HTR-8/SVneo (cell line): ENCODE measurements around the gene TRAPPC4.
"Not testable (repeated sequence)": the region's sequence is repeated elsewhere in the genome, so short reads cannot be mapped to it uniquely, and the experiment has no call there.

ENCODE experiments used
- DNase-seq: peaks from one replicate; pipeline ENCODE4 v3.0.0; 2011; ENCODE audit warnings: low spot score, mixed read lengths; ENCODE audit not compliant: insufficient read length
- FAIRE-seq: peaks from 2 replicates; lab custom pipeline; 2011; peaks lifted over from hg19 to GRCh38; lab: Jason Lieb, UNC

The TRAPPC4 gene

DNA sequence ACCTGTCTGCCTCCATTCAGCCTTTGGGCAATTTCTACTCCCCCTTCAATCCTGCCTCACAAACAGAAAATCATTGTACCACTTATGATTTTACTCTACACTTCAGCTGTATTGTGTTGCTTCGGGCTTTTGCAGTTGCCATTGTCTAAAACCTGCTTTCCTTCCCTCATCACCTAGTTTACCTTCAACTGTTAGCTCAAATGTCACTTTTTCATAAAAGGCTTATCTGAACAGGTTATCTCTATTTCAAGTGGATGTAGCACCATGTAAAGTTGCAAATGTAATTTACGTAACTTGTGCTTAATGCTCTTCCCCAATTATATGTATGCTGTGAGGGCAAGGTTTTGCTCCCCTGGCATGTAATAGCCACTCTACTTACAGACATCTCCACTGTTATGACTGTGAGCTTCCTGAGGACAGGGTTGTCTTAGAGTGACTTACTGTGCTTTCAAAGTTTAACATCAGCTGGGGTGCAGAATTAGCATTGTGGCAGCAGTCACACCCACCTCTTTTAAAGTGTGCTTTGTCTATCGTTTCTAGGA, 5.9 kb upstream of the TRAPPC4 start:
- DNase-seq = no peak

DNA sequence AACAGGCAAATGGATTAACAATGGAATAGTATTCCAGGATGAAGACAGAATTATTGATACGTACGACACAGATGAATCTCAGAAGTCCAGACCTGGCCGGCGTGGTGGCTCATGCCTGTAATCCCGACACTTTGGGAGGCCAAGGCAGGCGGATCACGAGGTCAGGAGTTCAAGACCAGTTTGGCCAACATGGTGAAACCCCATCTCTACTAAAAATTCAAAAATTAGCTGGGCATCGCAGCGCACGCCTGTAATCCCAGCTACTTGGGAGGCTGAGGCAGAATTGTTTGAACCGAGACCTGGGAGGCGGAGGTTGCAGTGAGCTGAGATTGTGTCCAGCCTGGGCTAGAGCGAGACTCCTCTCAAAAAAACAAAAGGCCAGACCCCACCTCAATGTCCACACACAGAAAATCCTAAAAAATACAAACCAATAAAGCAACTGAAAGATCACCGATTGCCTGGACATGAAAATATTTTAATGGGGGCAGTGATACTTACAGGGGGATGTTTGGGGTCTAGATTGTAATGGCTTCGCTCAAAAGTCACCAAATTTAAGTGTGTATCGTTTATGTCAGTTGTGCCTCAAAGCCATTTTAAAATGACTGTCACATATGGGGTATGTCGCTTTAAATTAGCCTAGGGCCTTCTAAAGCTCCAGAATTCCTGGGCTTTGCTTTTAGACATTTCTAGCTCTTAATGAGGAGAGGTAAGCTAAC, 4.2 kb upstream of the TRAPPC4 start:
- FAIRE-seq (no peak), DNase-seq (no peak)

More for the DNA sequence above, 5.9 kb upstream of the TRAPPC4 start:
- no peak for FAIRE-seq

DNA sequence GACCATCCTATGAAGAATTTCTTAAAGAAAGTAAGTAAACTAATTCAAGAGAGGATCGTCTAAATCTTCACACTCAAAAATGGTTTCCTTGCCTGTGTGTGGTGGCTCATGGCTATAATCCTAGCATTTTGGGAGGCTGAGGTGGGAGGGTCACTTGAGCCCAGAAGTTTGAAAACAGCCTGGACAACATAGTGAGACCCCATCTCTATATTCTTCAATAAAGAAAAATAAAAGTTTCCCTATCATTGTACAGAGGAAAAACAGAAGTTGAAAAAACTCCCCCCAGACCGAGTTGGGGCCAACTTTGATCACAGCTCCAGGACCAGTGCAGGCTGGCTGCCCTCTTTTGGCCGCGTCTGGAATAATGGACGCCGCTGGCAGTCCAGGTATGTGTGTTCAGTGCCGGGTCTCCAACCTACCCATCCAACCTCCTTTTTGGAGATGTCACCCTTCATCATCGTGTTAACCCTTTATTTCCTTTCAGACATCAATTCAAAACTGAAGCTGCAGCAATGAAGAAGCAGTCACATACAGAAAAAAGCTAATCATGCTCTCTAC, 3.4 kb upstream of the TRAPPC4 start:
- DNase-seq (no peak), FAIRE-seq (no peak)

DNA sequence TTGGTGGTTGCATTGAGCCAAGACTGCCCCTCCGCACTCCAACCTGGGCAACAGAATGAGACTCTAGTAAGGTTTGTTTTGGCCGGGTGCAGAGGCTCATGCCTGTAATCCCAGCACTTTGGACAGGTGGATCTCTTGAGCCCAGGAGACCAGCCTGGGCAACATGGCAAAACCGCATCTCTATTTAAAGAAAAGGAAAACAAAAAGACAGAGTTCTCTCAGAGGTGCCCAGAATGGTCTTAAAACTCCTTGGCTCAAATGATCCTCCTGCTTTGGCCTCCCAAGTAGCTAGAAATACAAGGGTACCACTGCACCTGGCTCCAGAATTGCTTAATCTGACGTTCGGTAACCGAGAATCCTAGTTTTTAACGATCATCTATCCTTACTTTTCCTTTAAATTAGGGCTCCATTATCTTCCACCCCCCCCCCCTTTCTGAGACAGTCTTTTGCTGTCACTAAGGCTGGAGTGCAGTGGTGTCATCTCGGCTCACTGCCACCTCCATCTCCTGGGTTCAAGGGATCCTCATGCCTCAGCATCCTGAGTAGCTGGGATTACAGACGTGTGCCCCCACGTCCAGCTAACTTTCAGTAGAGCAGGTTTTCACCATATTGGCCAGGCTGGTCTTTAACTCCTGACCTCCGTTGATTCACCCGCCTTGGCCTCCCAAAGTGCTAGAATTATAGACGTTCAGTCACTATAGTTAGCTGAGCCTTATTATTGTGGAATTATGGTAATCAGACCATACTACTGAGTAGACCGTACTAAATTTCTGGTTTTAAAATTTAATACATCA, 2.2 kb upstream of the TRAPPC4 start:
- DNase-seq (no peak), FAIRE-seq (no peak)

DNA sequence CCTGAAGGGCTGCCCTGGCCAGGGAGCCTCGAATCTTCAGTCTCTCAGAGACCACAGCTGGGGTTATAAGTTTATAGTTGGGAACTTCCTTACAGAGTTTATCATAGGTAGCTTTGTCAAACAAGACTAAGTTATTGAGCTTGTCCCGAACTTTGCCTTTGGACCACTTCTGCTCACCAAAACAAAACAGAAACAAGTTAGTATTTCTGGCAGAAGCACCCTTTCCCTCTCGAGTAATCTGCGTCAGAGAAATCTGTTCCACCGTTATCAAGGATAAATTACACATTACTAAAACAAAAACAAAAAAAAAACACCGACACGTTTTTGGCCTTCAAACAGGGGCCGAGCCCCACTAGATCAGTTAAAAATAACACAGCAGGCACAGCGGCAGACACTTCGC, 1.2 kb upstream of the TRAPPC4 start:
- FAIRE-seq, DNase-seq: not testable (repeated sequence)

DNA sequence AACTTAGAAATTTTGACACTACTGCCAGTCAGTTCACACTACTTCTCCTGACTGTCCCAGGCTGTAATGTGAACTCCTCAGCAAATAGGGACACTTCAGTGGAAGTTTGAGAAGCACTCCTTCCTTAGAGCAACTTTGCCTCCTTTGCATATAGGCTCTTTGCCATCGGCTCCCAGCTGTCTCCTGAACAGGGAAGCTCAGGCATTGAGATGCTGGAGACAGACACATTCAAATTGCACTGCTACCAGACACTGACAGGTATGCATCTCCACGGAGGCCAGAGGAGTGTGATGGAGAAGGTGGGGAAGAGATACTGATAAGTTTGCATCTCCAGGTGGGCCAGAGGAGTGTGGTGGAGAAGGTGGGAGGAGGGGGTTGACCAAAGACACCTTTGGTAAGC, 1.4 kb downstream of the TRAPPC4 start:
- FAIRE-seq = no peak
- no peak for DNase-seq

DNA sequence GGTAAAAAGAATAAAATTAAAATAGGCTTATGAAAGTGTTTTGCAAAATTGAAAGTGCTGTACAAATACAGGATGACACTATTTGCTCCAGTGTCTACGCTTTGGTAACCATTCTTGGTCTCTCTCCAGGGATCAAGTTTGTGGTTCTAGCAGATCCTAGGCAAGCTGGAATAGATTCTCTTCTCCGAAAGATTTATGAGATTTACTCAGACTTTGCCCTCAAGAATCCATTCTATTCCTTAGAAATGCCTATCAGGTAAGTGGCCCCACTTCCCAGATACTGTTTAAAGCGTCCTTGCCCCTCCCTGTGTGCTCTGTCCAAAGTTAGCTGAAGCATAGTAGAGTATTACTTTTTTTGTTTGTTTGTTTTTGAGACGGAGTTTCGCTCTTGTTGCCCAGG, 3.1 kb downstream of the TRAPPC4 start:
- FAIRE-seq (no peak), DNase-seq (no peak)

DNA sequence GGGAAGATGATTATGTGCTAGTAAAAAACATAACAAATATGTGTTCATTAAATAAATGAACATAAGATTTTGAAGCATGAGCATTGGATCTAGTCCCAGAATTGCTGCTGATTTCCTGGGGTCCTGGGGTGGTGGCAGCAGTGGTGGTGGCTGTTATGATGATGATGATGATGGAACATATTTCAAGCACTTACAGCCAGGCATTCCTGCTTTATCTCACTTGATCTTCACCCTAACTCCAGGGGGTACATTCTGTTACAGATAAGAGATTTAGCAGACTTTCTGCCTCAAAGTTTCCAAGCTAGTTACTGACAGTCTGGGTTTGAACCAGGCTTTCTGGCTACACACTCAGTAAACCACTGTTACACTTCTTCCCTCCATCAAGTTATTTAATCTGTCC, 5.2 kb downstream of the TRAPPC4 start:
- FAIRE-seq = no peak

DNA sequence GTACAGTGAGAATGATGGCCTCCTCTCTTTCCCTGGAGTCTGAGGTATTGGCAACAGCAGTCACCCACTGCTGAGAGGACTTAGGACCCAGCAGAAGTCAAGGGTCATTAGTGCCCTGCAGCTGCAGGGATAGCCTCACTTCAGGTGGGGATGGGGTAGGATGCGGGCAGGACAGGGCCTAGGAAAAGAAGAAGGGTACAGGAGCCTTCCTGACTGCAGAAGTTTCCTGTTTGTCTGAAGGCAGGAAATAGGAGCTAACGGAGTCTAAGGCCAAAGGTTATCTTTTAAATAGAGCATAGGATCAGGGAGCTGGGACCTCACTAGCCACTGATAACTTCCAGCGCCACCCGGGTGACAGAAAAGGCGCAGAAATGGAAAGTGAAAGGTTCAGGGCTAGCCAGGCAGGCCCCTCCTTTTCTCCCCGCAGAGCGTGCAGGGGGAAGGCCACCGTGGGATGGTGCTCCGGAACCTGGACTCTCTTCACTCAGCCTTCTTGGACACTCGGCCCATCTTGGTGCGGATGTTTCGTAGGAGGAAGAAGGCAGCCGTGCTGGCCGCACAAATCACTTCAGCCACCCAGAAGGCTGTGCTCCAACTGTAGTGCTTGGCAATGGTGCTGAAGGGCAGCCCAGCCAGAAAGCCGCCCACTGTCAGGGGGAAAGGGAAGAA, 6.0 kb downstream of the TRAPPC4 start:
- DNase-seq = no peak
- no peak for FAIRE-seq

More for the DNA sequence above, 5.2 kb downstream of the TRAPPC4 start:
- DNase-seq = no peak

DNA sequence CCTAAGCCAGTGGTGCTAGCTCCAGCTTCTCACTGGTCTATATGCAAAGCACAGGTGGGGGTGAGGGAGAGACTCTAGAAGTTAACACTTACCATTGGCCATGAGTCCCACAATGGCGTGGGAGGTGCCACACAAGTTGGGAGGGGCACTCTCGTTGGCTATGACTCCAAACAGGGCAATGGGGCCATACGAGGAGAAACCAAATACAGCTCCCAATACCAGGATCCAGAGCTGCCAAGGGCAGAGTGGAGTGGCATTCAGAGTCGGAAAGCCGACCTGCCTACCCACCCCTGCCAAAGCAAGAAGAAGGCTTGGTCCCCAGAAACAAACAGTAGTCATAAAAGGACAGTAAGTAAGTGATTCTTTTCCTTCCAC, 6.5 kb downstream of the TRAPPC4 start:
- FAIRE-seq (no peak), DNase-seq (no peak)

DNA sequence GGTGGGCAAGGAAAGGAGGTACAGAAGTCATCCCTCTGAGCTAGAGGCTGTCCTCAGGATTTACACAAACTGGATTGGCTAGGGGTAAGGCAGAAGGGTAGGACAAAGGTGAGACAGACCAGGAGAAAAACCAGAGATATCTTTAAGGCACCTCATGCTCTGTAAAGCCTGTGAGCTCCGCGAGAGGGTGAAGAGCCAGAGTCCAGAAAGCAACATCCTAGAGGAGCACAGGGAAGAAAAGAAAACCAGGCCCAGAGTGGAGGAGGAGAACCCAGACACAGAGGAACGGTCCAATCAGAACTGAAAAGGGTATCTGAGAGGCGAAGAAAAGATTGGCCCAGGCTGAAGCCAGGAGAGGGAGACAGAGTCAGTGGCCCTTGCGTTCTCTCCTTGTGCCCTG, 7.0 kb downstream of the TRAPPC4 start:
- DNase-seq (no peak), FAIRE-seq (no peak)

DNA sequence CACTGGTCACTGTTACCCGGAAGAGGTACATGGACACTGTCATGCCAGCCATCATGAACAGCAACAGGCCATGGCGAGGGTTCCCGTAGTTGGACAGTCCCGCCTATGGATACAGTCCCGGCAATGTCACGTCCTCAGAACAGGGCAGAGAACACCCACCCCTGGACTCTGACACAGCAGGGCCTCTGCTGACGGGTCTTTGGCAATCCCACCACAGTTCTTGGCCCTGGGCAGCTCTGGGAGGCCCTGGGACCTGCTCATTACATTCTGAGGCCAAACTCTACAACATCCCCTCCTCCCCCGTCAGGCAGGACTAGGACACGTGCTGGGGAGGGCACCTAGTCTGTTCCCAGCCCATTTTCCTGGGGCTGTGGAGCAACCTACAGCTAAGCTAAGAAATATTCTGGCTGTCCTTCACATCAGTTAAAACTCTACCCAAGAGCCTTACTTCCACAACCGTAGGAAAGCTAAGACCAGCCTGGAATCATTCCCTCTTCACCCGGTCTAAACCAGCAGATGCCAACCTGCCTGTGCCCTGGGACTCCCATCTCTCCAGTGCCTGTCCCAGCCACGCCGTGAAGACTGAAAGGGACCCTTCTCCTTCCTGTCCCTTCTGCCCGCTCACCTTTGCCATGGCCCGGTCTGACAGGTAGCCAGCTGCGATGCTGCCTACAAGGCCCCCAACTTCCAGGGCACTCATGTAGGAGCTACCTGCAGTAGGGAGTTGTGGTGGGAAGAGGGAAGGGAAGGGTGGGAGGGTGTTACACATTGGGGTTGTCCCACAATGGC, 7.6 kb downstream of the TRAPPC4 start:
- DNase-seq (no peak), FAIRE-seq (no peak)

DNA sequence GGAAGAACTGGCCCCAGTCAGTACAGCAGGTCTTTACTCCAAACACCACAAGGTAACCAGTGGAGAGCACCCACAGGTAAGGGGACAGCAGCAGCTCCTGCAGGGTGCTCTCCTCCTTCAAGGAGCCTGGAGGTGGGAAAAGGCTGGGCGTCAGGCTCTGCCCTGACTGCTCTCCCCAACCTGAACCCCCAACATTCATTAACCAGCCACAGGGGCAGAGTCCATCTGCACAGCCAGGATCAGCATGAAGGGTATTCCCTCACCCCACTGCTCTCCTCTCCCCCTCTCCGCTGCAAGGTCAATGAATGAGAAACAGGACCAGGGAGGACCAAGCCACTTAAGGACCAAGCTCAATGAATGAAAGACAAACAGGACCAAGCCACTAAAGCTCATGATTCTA, 8.4 kb downstream of the TRAPPC4 start:
- no peak for DNase-seq
- no peak for FAIRE-seq

DNA sequence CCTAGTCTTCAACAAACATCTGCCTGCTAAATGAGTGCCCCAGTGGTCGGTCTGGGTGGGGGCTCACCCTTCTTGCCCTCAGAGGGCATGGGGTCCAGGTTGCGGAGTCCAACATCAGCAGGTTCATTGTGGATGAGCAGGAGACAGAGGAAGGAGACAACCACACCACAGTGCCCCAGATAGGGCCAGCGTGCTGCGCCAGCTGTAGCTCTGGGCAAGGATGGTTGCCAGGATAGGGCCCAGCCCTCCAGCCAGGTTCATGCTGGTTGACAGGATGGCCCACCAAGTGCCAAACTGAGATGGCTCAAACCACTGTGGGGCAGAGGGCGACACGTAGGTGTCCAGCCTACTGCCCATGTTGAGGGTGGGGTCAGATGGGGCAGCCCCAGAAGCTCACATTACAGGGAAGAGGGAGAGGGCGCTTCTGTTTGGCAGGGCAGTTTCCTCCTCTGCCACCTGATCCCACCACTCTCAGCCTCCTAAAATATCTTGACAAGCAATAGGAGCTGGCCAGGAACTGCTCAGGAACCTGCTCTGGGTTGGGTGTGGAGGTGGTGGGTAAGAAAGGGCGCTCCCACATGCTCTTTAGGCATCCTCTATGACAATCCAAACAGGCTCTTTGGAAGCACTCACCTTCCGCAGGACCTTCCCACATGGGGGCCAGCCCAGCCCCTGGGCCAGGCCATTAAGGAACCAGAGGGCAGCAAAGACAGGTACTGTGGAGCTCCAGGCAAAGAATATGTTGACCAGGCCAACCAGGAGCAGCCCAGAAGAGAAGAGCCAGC, 9.2 kb downstream of the TRAPPC4 start:
- FAIRE-seq (no peak), DNase-seq (no peak)

DNA sequence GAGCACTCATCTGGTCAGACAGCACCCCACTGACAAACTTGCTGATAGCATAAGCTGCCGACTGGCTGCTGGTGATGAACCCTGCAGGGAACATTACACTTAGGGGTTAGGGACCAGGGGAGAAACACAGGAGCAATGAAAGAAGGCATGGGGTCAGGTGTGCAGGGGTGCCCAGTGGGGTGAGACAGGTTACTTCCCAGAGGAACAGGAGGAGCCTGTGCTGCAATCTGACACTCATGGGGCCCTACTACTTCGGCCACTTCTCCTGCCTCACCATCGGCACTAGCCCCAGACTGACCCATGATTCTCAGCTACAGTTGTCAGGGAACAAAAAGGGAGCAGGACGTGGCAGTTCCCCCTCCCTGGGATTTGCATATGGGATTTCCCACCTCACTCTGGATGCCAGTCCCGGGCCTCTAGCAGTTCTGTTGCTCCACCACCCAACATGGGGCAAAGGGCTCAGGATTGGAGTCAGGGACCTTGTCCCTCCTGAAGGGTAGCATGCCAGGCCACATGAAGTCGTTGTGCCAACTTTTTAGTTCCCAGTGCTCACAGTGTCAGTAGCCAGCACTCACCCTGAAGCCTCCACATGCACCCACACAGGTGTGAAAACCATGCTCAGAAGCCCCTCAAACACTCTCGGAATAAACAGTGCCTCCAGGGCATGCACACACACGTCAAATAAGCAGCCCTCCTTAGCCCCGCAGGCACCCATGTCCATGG, 9.9 kb downstream of the TRAPPC4 start:
- no peak for FAIRE-seq

DNA sequence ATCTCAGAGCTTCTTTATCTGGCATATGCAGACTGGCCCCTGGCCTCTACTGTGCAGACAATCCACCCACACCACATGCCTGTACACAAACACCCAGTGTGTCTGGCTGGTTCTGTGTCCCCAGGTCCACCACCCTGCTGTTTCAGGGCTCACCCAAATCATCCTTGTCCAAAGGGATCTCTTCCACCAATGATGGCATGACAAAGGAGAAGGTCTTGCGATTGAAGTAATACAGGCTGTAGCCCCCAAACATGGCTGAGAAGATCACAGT, 10.4 kb downstream of the TRAPPC4 start:
- FAIRE-seq = no peak
- DNase-seq = no peak

More for the DNA sequence above, 9.9 kb downstream of the TRAPPC4 start:
- no peak for DNase-seq

DNA sequence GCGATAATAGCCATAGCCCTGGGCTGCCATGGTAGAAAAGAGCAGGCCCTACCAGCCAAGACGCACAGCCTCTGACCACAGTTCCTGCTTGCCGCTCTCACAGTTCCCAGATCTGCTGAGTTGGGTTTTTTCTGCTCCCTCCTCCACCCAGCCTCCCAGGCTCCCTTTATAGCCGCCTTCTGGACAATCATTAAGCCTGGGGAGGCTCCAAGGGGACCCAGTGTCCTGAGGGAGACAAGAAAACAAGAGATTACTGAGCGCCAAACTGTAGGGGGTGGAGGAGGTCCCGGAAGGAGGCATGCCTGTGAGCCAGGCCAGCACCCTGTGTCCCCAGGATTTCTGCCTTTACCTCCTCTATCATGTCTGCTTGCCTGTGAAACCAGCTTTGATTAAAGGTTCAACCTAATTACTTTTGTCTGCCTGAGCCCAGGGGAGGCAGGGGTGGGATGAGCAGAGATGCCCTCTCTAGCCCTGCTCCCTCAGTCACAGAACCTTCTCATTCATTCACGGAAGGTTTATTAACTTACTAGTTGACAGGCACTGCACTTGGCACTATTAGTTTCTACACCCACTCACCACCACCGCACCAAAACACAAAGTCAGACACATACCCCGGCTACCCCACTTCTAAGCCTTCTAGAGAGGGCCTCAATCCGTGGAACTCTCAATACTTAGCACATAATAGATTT, 10.9 kb downstream of the TRAPPC4 start:
- FAIRE-seq = no peak
- no peak for DNase-seq

DNA sequence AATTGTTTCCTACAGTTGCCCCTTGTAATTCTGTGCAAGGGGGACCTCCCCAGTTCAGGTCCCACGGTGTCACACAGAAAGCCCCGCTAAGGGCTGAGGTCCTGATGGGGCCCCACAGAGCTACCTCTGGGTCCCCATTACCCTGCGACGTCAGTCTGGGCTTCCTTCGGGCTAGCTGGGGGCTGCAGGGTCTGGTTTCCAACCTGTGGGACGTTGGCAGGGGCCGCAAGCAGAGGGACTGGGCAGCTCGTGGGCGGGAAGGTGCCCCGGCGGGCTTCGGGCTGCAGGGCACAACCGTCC, 11.4 kb downstream of the TRAPPC4 start:
- FAIRE-seq = no peak
- DNase-seq = no peak
